ENCODE measurements around the gene EIF2B1. TPM values are rescaled to one million over a fixed set of nuclear protein-coding genes. Genes with fewer than 3 reads are reported as not detected.

The EIF2B1 gene
- 10 to 100 TPM in 11 of 12 donors, not detected in 1; 37.6 to 58.3 (median 48.6) TPM for polyA plus RNA-seq (ENCODE audit: insufficient read length in 12 of 12)
- long read RNA-seq, donor 1, transcript EIF2B1-201 (9 exons, 2,477 nt) = major isoform, 12 of 26 reads
- long read RNA-seq, donor 1, partial matches to known transcripts = 10 of 26 reads
- long read RNA-seq, donor 1, other reads (novel, unspliced or antisense) = 0 of 26 reads
- long read RNA-seq, donor 2, transcript EIF2B1-201 (9 exons, 2,477 nt) = major isoform, 19 of 30 reads
- long read RNA-seq, donor 2, partial matches to known transcripts = 9 of 30 reads
- long read RNA-seq, donor 2, other reads (novel, unspliced or antisense) = 0 of 30 reads
- long read RNA-seq, donor 3, transcript EIF2B1-201 (9 exons, 2,477 nt) = major isoform, 7 of 19 reads
- long read RNA-seq, donor 3, partial matches to known transcripts = 8 of 19 reads
- long read RNA-seq, donor 3, other reads (novel, unspliced or antisense) = 0 of 19 reads
- long read RNA-seq, donor 4, transcript EIF2B1-201 (9 exons, 2,477 nt) = major isoform, 8 of 9 reads
- long read RNA-seq, donor 4, partial matches to known transcripts = 0 of 9 reads
- long read RNA-seq, donor 4, other reads (novel, unspliced or antisense) = 0 of 9 reads
- long read RNA-seq, donor 5, transcript EIF2B1-201 (9 exons, 2,477 nt) = major isoform, 25 of 44 reads
- long read RNA-seq, donor 5, transcript EIF2B1-204 (5 exons, 1,768 nt) = minor isoform, 7 of 44 reads
- long read RNA-seq, donor 5, partial matches to known transcripts = 9 of 44 reads
- long read RNA-seq, donor 5, other reads (novel, unspliced or antisense) = 0 of 44 reads
- long read RNA-seq, donor 6, transcript EIF2B1-201 (9 exons, 2,477 nt) = major isoform, 7 of 18 reads
- long read RNA-seq, donor 6, partial matches to known transcripts = 8 of 18 reads
- long read RNA-seq, donor 6, other reads (novel, unspliced or antisense) = 0 of 18 reads
- long read RNA-seq, donor 7, transcript EIF2B1-204 (5 exons, 1,768 nt) = minor isoform, 5 of 22 reads
- long read RNA-seq, donor 7, transcript EIF2B1-201 (9 exons, 2,477 nt) = major isoform, 9 of 22 reads
- long read RNA-seq, donor 7, partial matches to known transcripts = 6 of 22 reads
- long read RNA-seq, donor 7, other reads (novel, unspliced or antisense) = 0 of 22 reads
- long read RNA-seq, donor 8, transcript EIF2B1-202 (4 exons, 622 nt) = minor isoform, 6 of 28 reads
- long read RNA-seq, donor 8, transcript EIF2B1-204 (5 exons, 1,768 nt) = minor isoform, 5 of 28 reads
- long read RNA-seq, donor 8, transcript EIF2B1-201 (9 exons, 2,477 nt) = major isoform, 17 of 28 reads
- long read RNA-seq, donor 8, partial matches to known transcripts = 0 of 28 reads
- long read RNA-seq, donor 8, other reads (novel, unspliced or antisense) = 0 of 28 reads
- long read RNA-seq, donor 9, transcript EIF2B1-201 (9 exons, 2,477 nt) = major isoform, 14 of 24 reads
- long read RNA-seq, donor 9, partial matches to known transcripts = 7 of 24 reads
- long read RNA-seq, donor 9, other reads (novel, unspliced or antisense) = 0 of 24 reads
- long read RNA-seq, donor 10, transcript EIF2B1-201 (9 exons, 2,477 nt) = major isoform, 17 of 42 reads
- long read RNA-seq, donor 10, partial matches to known transcripts = 19 of 42 reads
- long read RNA-seq, donor 10, other reads (novel, unspliced or antisense) = 0 of 42 reads
- long read RNA-seq, donor 11, transcript EIF2B1-201 (9 exons, 2,477 nt) = major isoform, 11 of 22 reads
- long read RNA-seq, donor 11, partial matches to known transcripts = 9 of 22 reads
- long read RNA-seq, donor 11, other reads (novel, unspliced or antisense) = 0 of 22 reads

GRCh38 chr12:123633379-123634141, at the start of gene EIF2B1, which contains the start of gene GTF2H3:
TSS of gene EIF2B1 (minus strand) at chr12:123633686. CDS start at chr12:123633557, 129 bp downstream.
TSS of gene GTF2H3 (plus strand) at chr12:123633829. CDS start at chr12:123633860, 31 bp downstream.
- DNase-seq = peak; percentile 99

GRCh38 chr12:123681605-123682004, 48.1 kb upstream of the EIF2B1 start:
- DNase-seq = no peak

GRCh38 chr12:123678981-123679380, 45.5 kb upstream of the EIF2B1 start:
- no peak for DNase-seq

GRCh38 chr12:123676616-123677320, 43.3 kb upstream of the EIF2B1 start:
- DNase-seq = no peak

- no peak for DNase-seq
These were observed 42.0 kb upstream of the EIF2B1 start for GRCh38 chr12:123675436-123675835.

- DNase-seq = no peak
These were observed 38.4 kb upstream of the EIF2B1 start for GRCh38 chr12:123671876-123672275.

- DNase-seq = peak; percentile 91
These were observed 37.6 kb upstream of the EIF2B1 start, which contains the start of gene TCTN2 for GRCh38 chr12:123670882-123671728. TSS of gene TCTN2 (plus strand) at chr12:123671113. CDS start at chr12:123671241, 128 bp downstream.

GRCh38 chr12:123667771-123668170, 34.3 kb upstream of the EIF2B1 start:
- DNase-seq = no peak

- no peak for DNase-seq
These were observed 26.7 kb upstream of the EIF2B1 start for GRCh38 chr12:123659996-123660727.

GRCh38 chr12:123657211-123657610, 23.7 kb upstream of the EIF2B1 start:
- DNase-seq = no peak

GRCh38 chr12:123656392-123656791, 22.9 kb upstream of the EIF2B1 start:
- DNase-seq = no peak

GRCh38 chr12:123655420-123655819, 21.9 kb upstream of the EIF2B1 start:
- DNase-seq = no peak

GRCh38 chr12:123654129-123654701, 20.7 kb upstream of the EIF2B1 start:
- DNase-seq = no peak

- DNase-seq = no peak
These were observed 14.9 kb upstream of the EIF2B1 start for GRCh38 chr12:123648401-123648800.

GRCh38 chr12:123645878-123646277, 12.4 kb upstream of the EIF2B1 start:
- DNase-seq = no peak

- DNase-seq = no peak
These were observed 11.9 kb upstream of the EIF2B1 start for GRCh38 chr12:123645380-123645779.

- no peak for DNase-seq
These were observed 10.4 kb upstream of the EIF2B1 start for GRCh38 chr12:123643911-123644310.

Data from muscle of arm (tissue), 14 donors.